ENCODE results near the gene SV2B. TPM values are rescaled to one million over a fixed set of nuclear protein-coding genes. Genes with fewer than 3 reads are reported as not detected.

Gene SV2B
- total RNA-seq, 1 experiment from 2014 or later, result not detected

GRCh38 chr15:91101608-91101920 lies 1.5 kb downstream of the SV2B start:
- Histone ChIP-seq H2AFZ (ENCODE audit: low read depth, low read length, poor library complexity, severe bottlenecking) (no peak overlapping the region), H3K4me1 (ENCODE audit: control insufficient read depth in 1 of 2, insufficient read depth in 2 of 2, low read length in 2 of 2) (no peaks in the 10 kb centered on the region), H3K27ac (ENCODE audit: low read depth, low read length) (no peak overlapping the region), H4K20me1 (ENCODE audit: insufficient read depth) (no peaks in the 10 kb centered on the region), H3K36me3 (ENCODE audit: control insufficient read depth in 1 of 2, insufficient read depth in 2 of 2, low read length in 2 of 2) (no peaks in the 10 kb centered on the region), H3K9ac (ENCODE audit: low read length) (no peak overlapping the region), H3K4me2 (ENCODE audit: low read length) (no peak overlapping the region), H3K79me2 (ENCODE audit: insufficient read depth, low read length) (no peaks in the 10 kb centered on the region), H3K9me3 (ENCODE audit: control insufficient read depth in 1 of 2, insufficient read depth in 1 of 2, low read depth in 1 of 2, low read length in 2 of 2) (no peaks in the 10 kb centered on the region), H3K27me3 (ENCODE audit: insufficient read depth, low read length) (peaks cover 53% of the 10 kb centered on the region), H3K9me2 (ENCODE audit: insufficient read depth) (no peaks in the 10 kb centered on the region), H3K4me3 (replicated peaks in 1 of 2; ENCODE audit: low read depth in 1 of 2, low read length in 2 of 2) (no peak overlapping the region)
- intact Hi-C loops (cut with micrococcal nuclease), result no loop called here
- DNase-seq (ENCODE audit: low read depth, low spot score), result no peak
- ChIA-PET CTCF (no interaction called here), POLR2A (no interaction called here), RAD21 (ENCODE audit: low non-redundant PET in 1 of 2, low total read pairs in 2 of 2, uncharacterized antibody in 2 of 2, unreplicated experiment in 2 of 2) (no interaction called here)
- ATAC-seq, result no peak
- no peak for TF ChIP-seq CEBPB (IDR thresholded peaks at IDR 0.05; ENCODE audit: low read depth)
- TF ChIP-seq YY1 (IDR thresholded peaks at IDR 0.05; ENCODE audit: extremely low read depth, insufficient replicate concordance, low read depth, low read length), result no peak
- no peak for TF ChIP-seq SP1 (IDR thresholded peaks at IDR 0.05; ENCODE audit: low read depth)
- BruUV-seq (replicated peaks), result no TSS peak

- Histone ChIP-seq H3K27ac (ENCODE audit: low read depth, low read length) (no peak overlapping the region), H3K4me1 (ENCODE audit: control insufficient read depth in 1 of 2, insufficient read depth in 2 of 2, low read length in 2 of 2) (no peaks in the 10 kb centered on the region), H3K79me2 (ENCODE audit: insufficient read depth, low read length) (no peaks in the 10 kb centered on the region), H3K9me3 (ENCODE audit: control insufficient read depth in 1 of 2, insufficient read depth in 1 of 2, low read depth in 1 of 2, low read length in 2 of 2) (no peaks in the 10 kb centered on the region), H3K9me2 (ENCODE audit: insufficient read depth) (no peaks in the 10 kb centered on the region), H2AFZ (ENCODE audit: low read depth, low read length, poor library complexity, severe bottlenecking) (no peak overlapping the region), H4K20me1 (ENCODE audit: insufficient read depth) (no peaks in the 10 kb centered on the region), H3K27me3 (ENCODE audit: insufficient read depth, low read length) (peaks cover 43% of the 10 kb centered on the region), H3K9ac (ENCODE audit: low read length) (no peak overlapping the region), H3K4me2 (ENCODE audit: low read length) (no peak overlapping the region), H3K4me3 (replicated peaks in 1 of 2; ENCODE audit: low read depth in 1 of 2, low read length in 2 of 2) (no peak overlapping the region), H3K36me3 (ENCODE audit: control insufficient read depth in 1 of 2, insufficient read depth in 2 of 2, low read length in 2 of 2) (no peaks in the 10 kb centered on the region)
- ChIA-PET RAD21 (ENCODE audit: low non-redundant PET in 1 of 2, low total read pairs in 2 of 2, uncharacterized antibody in 2 of 2, unreplicated experiment in 2 of 2) (no interaction called here), CTCF (no interaction called here), POLR2A (no interaction called here)
- no TSS peak for BruUV-seq (replicated peaks)
- no peak for ATAC-seq
- TF ChIP-seq ATF3 (IDR thresholded peaks at IDR 0.05), result no peak
- TF ChIP-seq ZNF274 (IDR thresholded peaks at IDR 0.05; ENCODE audit: low read depth, low read length), result no peak
- TF ChIP-seq CBX3 (IDR thresholded peaks at IDR 0.05; ENCODE audit: low read depth), result no peak
- no peak for TF ChIP-seq REST (IDR thresholded peaks at IDR 0.05; ENCODE audit: low read depth)
- no peak for TF ChIP-seq EGR1 (IDR thresholded peaks at IDR 0.05; ENCODE audit: low read depth)
- TF ChIP-seq SIN3A (IDR thresholded peaks at IDR 0.05; ENCODE audit: low read depth), result no peak
- TF ChIP-seq ZFX (IDR thresholded peaks at IDR 0.05), result no peak
- TF ChIP-seq FOSL1 (IDR thresholded peaks at IDR 0.05; ENCODE audit: low read depth), result no peak
- TF ChIP-seq JUND (IDR thresholded peaks at IDR 0.05), result no peak
- TF ChIP-seq EZH2 (IDR thresholded peaks at IDR 0.05), result no peak
- no peak for TF ChIP-seq TCF7L2 (IDR thresholded peaks at IDR 0.05; ENCODE audit: borderline replicate concordance, extremely low read depth, insufficient read depth, insufficient read length)
- no peak for DNase-seq (ENCODE audit: low read depth, low spot score)
- intact Hi-C loops (cut with micrococcal nuclease), result no loop called here
Observed at GRCh38 chr15:91102546-91103330, 2.7 kb downstream of the SV2B start.
